ENCODE measurements around the gene COL27A1. TPM values are rescaled to one million over a fixed set of nuclear protein-coding genes. Genes with fewer than 3 reads are reported as not detected.

COL27A1 gene
- total and polyA plus RNA-seq, 2 experiments from 2014 or later = 44.6 to 47.0 TPM

- no peaks in the 10 kb centered on the region for H3K9me2 ChIP-seq (replicated peaks; ENCODE audit: insufficient read depth)
- no peak for TF ChIP-seq CTCF (IDR thresholded peaks at IDR 0.05; ENCODE audit: poor library complexity)
- TF ChIP-seq EZH2phosphoT487 (IDR thresholded peaks at IDR 0.05; ENCODE audit: low read depth, severe bottlenecking, unreplicated experiment) = no peak
- TF ChIP-seq EZH2 (IDR thresholded peaks at IDR 0.05; ENCODE audit: borderline replicate concordance) = no peak
Observed at GRCh38 chr9:114193090-114193489, 37.8 kb downstream of the COL27A1 start.

GRCh38 chr9:114196117-114196516 lies 40.8 kb downstream of the COL27A1 start:
- H3K4me3 ChIP-seq = no peak overlapping the region
- no peaks in the 10 kb centered on the region for H3K9me3 ChIP-seq (ENCODE audit: low read depth)
- no peaks in the 10 kb centered on the region for H4K20me1 ChIP-seq (ENCODE audit: insufficient read depth, poor library complexity, severe bottlenecking)
- no peak for DNase-seq (ENCODE audit: low spot score)
- H3K27ac ChIP-seq = no peak overlapping the region
- no peaks in the 10 kb centered on the region for H3K79me2 ChIP-seq
- TF ChIP-seq EZH2 (IDR thresholded peaks at IDR 0.05; ENCODE audit: borderline replicate concordance) = no peak
- TF ChIP-seq CTCF (IDR thresholded peaks at IDR 0.05; ENCODE audit: poor library complexity) = no peak
- no peak for TF ChIP-seq EZH2phosphoT487 (IDR thresholded peaks at IDR 0.05; ENCODE audit: low read depth, severe bottlenecking, unreplicated experiment)
- no peak overlapping the region for H3K4me2 ChIP-seq
- peaks cover 6% of the 10 kb centered on the region for H3K4me1 ChIP-seq (ENCODE audit: insufficient read depth)
- no peaks in the 10 kb centered on the region for H3K9me2 ChIP-seq (replicated peaks; ENCODE audit: insufficient read depth)
- H3K27me3 ChIP-seq = no peaks in the 10 kb centered on the region
- 95% methylated on average over 8 of the region's 8 CpGs for WGBS (ENCODE audit: low lambda C conversion rate, missing lambda C conversion rate)
- H2AFZ ChIP-seq = no peak overlapping the region
- no peaks in the 10 kb centered on the region for H3K36me3 ChIP-seq (replicated peaks; ENCODE audit: insufficient read depth, low read depth)

More at GRCh38 chr9:114193090-114193489, 37.8 kb downstream of the COL27A1 start:
- no peaks in the 10 kb centered on the region for H3K9me3 ChIP-seq (ENCODE audit: low read depth)
- H4K20me1 ChIP-seq (ENCODE audit: insufficient read depth, poor library complexity, severe bottlenecking) = no peaks in the 10 kb centered on the region
- no peak overlapping the region for H3K27ac ChIP-seq
- no peaks in the 10 kb centered on the region for H3K36me3 ChIP-seq (replicated peaks; ENCODE audit: insufficient read depth, low read depth)
- H3K4me1 ChIP-seq (ENCODE audit: insufficient read depth) = no peaks in the 10 kb centered on the region
- no peak overlapping the region for H2AFZ ChIP-seq
- 96% methylated on average over 3 of the region's 3 CpGs for WGBS (ENCODE audit: low lambda C conversion rate, missing lambda C conversion rate)
- DNase-seq (ENCODE audit: low spot score) = no peak
- H3K4me3 ChIP-seq = no peak overlapping the region
- no peak overlapping the region for H3K4me2 ChIP-seq
- H3K27me3 ChIP-seq = no peaks in the 10 kb centered on the region
- H3K79me2 ChIP-seq = no peaks in the 10 kb centered on the region

GRCh38 chr9:114196979-114197622 lies 41.8 kb downstream of the COL27A1 start:
- DNase-seq (ENCODE audit: low spot score) = no peak
- Histone ChIP-seq H3K4me1 (ENCODE audit: insufficient read depth) (peaks cover 7% of the 10 kb centered on the region), H3K27ac (no peak overlapping the region), H4K20me1 (ENCODE audit: insufficient read depth, poor library complexity, severe bottlenecking) (no peaks in the 10 kb centered on the region), H3K4me2 (no peak overlapping the region), H3K36me3 (replicated peaks; ENCODE audit: insufficient read depth, low read depth) (no peaks in the 10 kb centered on the region), H3K4me3 (no peak overlapping the region), H3K9me2 (replicated peaks; ENCODE audit: insufficient read depth) (no peaks in the 10 kb centered on the region), H2AFZ (no peak overlapping the region), H3K27me3 (no peaks in the 10 kb centered on the region), H3K9me3 (ENCODE audit: low read depth) (no peaks in the 10 kb centered on the region), H3K79me2 (no peaks in the 10 kb centered on the region)
- TF ChIP-seq EZH2 (IDR thresholded peaks at IDR 0.05; ENCODE audit: borderline replicate concordance) (no peak), CTCF (IDR thresholded peaks at IDR 0.05; ENCODE audit: poor library complexity) (no peak), EZH2phosphoT487 (IDR thresholded peaks at IDR 0.05; ENCODE audit: low read depth, severe bottlenecking, unreplicated experiment) (no peak)
- WGBS (ENCODE audit: low lambda C conversion rate, missing lambda C conversion rate) = 73% methylated on average over 8 of the region's 8 CpGs
